GM12892 (cell line): ENCODE results near the gene BNIP5.

Experiments used
- POLR2A ChIP-seq: IDR thresholded peaks from 2 replicates; pipeline ENCODE4 v1.6.1; 2011; ENCODE audit warnings: low read depth, low read length, control low read depth
- POLR2AphosphoS5 ChIP-seq: IDR thresholded peaks from 2 replicates; pipeline ENCODE4 v1.6.1; 2011; ENCODE audit warnings: low read depth, low read length, control low read depth

DNA sequence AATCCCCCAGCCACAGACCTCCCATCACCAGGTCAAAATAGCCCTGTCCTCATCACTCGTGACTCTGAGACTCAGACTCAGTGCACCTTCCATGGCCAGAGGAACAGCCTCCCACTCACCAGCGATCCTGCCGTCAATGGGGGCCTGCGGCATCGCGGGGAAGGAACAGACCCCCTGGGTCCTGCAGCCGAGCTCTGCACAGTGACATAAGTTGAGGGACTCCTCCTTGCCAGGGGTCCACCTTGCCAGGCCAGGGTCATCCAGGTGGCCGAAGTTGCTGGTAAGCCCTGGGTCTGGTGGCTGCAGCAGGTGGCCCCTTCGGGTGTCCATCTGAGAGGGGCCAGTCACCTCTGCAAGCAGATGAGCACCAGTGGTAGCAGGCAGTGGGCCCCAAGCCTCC lies 34.5 kb upstream of the BNIP5 start:
- TF ChIP-seq POLR2A (no peak), POLR2AphosphoS5 (no peak)
